GM20431 (cell line): ENCODE measurements around the gene UBE2N.

Experiments
- in situ Hi-C: fragments of 300-500 bp; cut with MseI, MboI; formaldehyde crosslinking; loops from one replicate; pipeline ENCODE4 v1.15.0; 2020; ENCODE audit warnings: low sequenced_read_pairs; ENCODE audit not compliant: unreplicated experiment

Gene UBE2N

DNA sequence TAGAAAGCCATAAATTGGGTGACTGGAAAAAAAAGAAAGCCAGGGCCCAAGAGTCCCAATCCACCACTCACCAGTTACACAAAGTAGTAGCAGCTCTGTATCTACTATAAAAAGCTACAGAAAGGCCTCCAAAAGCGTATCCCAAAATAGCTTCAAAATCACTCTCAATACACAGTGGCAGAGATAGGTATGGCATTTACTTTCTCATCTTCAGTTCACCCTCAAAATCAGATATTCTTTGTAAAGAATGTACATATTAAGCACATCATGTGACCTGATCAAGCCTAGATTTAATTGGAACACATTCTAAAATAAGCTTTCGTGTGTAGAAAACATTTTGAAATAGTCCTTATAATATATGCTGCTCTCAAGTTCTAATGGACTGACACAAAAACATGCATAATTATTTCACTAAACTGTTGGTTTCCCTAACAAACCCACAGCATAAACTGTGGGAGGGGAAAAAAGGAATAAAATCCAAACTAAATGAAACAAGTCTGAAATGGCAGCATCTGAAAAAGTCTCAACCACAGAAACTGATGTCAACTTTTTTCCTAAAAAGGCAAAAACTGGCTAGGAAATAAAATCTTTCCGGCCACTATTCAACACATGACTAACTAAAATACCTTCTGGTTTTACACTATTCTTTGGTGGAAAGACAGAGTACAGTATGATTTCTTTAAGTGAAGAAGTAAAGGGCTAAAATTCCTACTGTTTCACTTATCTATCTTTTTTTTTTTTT is 25.9 kb downstream of the UBE2N start:
- in situ Hi-C loops, result loop anchor here (25.0 kb wide), 1 partner anchor 629 kb away; no protein-coding TSS in a partner anchor

DNA sequence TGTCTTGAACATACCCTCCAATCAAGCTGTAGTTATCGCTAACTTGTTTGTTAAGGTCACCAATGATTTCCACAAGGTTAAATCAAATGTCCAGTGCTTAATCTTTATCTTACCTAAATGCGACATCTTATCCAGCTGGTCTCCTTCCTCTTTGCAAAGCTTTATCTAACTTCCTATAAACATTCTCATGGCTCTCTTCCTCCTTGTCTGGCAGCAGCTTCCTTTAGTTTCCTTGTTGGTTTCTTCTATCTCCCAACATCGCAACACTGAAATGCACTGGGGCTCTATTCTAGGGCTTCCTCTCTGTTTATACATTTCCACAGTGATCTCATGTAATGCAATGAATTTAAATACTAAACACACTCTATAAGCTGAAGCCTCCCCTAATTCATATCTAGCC is 28.7 kb downstream of the UBE2N start:
- in situ Hi-C loops, result loop anchor here (25.0 kb wide), 1 partner anchor 626 kb away; no protein-coding TSS in a partner anchor

DNA sequence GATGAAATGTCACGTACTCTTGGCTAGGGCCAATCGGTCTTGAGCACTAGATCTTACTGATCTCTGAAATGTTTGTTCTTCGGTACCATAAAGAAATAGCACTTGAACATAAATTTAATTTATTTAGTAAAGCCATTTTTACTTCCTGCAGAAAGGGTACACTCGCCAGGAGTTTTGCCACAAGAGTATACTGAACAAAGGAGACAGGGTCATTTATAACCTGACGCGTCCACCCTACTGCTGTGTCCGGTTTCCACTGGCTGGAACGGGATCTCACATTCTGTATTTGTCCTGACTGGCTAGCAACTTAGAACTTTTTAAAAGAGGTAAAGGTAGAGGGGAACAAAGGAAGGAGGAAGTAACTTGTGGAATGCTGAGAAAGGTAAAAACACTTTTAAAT is 29.4 kb downstream of the UBE2N start:
- in situ Hi-C loops, result loop anchor here (25.0 kb wide), 1 partner anchor 625 kb away; no protein-coding TSS in a partner anchor

DNA sequence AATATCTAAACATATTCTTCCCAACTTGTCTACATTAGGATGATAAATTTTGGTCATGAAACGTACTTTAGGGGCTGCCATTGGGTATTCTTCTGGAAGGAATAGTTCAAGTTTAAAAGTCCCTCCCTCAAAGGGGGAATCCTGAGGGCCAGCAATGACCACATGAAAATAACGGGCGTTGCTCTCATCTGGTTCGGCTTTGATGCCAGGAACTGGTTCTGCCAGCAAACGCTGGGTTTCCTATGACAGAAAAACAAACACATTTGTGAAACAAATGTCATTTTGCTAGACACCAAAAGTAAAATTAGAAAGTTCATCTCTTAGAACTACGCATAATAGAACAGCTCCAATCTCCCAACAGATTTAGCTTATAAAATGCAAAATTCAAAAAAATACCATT is 30.7 kb downstream of the UBE2N start:
- in situ Hi-C loops, result loop anchor here (25.0 kb wide), 1 partner anchor 624 kb away; no protein-coding TSS in a partner anchor

DNA sequence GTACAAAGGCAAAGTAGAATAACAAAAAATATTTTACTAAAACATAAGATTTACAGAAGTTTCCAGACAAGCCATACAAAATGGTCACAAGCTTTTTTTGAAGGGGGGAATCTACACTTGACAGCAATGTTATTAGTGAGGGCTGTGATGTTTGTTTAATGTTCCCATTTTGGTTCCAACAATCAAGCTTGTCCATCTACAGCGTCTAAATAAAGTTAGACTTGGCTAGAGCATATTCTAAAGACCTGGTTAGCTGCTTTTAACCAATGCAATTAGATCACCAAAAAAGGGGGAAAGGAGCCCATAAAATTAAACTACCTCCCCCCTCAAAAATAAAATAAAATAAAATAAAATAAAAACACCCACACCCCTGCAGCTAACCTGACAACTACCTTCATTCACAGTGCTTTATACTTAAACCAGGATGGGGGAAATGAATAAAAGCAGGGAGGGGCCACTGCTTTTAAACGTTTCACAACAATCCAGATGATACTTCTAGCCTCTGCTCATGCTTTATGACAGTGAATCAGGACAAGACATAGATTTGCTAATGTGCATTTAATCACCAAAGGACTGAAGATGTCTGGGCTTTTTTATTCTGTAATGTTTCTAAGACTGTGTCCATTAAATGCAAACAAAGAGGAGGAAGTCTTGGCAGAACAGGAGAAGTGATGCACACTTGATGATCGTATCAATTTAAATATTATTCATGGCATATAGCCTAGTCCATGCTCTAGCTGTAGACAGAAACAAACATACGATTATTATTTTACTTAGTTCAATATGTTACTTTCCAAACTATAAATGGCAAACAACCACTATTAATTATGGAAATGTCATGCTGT is 32.2 kb downstream of the UBE2N start:
- in situ Hi-C loops, result loop anchor here (25.0 kb wide), 1 partner anchor 622 kb away; no protein-coding TSS in a partner anchor

DNA sequence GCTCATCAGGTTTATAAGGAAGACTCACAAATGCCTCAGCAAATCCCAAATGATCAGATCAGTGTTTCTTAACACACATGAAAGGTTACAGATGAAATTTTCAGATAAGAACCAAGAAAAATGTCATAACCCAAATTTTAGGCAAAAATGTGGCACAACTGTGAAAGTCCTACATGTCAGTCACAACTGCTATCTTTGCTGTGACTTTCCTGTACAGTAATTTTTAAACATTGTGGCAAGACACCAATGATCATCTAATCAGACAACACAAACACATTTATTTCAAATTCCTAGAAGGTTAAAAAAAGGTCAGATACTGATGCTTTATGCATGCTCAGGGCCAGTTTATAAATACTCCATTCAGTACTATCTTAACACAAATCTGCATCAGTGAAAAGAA is 32.9 kb downstream of the UBE2N start:
- in situ Hi-C loops, result loop anchor here (25.0 kb wide), 1 partner anchor 622 kb away; no protein-coding TSS in a partner anchor

DNA sequence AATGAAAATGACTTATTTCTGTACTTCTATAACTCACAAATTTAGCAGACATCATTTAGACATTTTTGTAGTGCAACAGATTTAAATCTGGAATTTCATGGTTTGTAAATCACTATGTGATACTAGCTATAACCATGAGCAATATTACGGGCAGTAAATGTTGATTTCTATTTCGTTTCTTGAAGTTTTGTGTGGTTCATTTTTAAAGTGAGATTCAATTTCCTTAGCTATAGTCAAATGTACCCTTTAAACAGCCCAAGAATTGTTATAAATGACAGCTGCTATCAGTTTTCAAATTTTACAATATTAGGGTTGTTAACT is 33.8 kb downstream of the UBE2N start:
- in situ Hi-C loops, result loop anchor here (25.0 kb wide), 1 partner anchor 621 kb away; no protein-coding TSS in a partner anchor

DNA sequence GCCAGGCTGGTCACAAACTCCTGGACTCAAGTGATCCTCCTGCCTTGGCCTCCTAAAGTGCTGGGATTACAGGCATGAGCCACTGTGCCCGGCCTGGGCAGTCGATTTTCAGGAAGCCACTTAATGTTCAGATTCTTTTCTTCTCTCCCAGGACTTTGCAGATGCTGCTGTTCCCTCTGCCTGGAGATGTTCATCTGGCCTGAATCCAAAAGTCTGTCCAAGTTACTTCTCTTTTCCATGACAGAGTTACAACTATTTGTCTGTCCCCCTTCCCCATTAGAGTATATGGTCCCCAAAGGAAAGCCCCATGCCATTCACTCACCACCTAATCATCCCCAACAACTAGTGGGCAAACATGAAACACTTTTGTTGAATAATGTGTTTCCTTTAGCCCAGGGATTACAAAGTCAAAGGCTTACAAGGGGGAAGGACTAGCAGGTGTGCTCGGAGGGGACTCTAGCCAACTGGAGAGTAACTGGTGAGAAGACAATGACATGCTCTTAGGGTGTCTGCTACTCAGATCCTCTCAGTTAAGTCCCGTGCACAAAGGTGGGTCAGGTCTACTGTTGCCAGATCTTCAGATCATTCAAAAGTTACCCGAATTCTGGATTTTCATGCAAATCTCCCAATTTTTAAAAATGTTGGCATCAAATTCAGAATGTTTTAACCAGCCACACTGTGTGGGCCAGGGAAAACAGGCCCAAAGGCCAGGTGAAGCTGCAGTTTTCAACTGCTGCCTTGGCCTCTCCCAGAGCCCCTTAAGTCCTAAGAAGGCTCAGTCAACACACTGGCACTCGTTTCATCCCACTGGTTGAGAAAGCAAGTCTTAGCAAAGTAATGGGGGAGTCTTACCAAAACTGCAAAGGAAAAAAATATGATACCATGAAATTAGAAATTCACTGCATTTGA is 34.4 kb downstream of the UBE2N start:
- in situ Hi-C loops, result loop anchor here (25.0 kb wide), 1 partner anchor 620 kb away; no protein-coding TSS in a partner anchor

DNA sequence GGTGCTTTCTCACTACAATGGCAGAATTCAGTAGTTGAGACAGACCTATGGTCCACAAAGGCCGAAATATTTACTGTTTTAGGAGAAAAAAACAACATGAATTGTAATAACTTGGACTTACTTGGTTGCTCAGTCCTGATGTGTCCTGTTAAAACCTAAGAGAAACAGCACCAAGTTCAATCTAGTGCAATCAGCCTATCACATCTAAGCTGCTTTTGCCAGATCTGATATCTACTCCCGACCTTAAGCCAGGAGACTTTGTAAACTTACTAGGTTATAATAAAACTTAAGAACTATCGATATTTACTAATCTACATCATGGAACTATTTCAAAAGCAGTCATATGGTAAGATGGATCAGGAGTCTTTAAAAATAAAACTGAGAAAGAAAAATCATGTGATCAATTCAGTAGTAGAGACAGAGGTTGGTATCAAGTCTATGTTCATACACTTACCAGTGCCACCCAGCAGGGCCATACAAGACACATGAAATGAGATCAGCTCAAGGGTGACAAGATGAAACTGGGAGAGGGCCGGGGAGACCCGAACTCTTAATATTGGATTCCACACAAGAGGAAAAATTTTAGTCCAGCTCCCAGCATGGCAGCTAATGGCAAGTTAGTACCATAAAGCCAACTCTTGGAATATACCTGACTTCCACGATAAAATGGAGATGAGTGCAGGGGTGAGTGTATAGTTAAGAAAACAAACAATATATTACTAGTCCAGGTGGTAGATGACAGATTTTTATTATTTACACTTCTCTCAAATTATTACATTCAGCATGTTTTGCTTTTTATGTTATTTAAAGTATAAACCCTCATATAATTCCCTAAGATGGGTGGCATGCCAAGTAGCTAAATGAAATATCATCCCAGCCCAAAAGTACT is 36.5 kb downstream of the UBE2N start:
- in situ Hi-C loops, result loop anchor here (25.0 kb wide), 1 partner anchor 618 kb away; no protein-coding TSS in a partner anchor

DNA sequence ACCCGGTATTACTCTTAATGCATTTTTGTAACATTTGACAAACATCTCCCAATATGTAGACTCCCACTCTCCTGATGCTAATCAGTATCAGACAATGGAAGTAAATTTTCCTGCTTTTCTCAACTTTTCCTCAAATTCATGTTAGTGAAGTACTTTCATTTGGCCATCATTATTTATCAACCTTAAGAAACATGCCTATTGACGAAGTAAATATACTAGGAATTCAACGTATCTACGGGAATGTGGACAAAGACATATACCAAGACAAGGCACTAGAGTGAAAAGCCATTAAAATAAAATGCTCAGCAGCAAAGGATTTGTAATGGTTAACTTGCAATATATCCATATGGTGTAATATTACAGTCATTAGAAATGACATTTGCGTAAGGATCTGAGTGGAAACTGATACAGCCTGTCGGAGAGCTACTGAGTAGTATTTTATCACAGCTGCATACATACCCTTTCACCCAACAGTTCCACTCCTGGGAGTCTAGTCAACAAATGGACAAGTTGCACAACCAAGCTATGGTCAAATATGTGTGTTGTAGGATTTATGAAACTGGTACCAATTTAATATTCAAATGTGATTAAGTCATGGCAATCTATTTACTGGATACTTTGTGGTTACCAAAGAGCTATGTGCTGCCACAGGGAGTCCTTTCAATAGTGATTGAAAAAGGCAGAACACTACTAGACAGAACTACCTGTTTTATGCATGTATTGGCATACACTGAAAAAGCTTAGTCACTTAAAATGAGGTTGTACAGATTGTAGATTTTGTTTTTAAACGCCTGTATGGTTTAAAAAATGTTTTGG is 37.6 kb downstream of the UBE2N start:
- in situ Hi-C loops, result loop anchor here (25.0 kb wide), 1 partner anchor 617 kb away; no protein-coding TSS in a partner anchor

DNA sequence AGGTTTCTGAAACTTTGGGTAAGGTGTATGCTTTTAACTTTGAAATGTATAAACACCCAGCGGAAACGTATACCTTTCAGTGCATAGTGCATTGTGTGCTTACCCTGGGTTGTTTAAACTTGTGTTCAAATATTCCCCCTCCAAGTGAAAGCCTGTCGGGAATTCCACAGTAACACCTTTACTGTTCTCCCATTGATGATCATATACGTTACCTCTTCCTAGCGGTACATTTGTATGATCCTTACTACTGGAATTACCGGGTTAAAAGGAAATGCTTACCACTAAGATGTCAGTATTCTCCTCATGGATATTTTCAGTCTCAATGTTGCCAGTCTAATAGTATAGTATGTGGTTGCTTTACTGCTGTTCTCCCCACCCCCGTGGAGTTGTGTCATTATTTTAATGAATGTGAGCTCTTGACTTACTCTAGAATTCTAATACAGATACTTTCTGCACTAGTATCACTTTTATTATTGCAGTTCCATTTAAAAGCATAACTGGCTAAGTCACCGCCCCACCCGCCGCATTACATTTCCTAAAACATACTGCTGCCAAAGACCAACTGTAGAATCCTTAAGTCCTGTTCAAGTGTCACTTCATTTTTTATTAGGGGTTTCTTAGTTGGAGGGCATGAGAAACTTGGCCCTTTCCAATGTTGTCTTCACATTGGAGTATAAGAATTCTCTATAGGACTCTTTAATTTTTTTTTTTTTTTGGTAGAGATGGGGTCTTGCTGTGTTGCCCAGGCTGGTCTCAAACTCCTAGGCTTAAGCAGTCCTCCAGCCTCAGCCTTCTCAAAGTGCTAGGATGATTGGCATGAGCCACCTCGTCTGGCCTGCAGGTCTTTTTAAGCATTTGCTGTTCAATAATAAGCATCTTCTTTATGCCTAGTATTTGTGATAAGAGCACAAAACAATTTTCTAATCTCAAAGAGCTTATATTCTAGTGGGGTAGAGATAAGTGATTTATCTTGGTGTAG is 39.1 kb downstream of the UBE2N start:
- in situ Hi-C loops, result loop anchor here (25.0 kb wide), 1 partner anchor 615 kb away; no protein-coding TSS in a partner anchor

DNA sequence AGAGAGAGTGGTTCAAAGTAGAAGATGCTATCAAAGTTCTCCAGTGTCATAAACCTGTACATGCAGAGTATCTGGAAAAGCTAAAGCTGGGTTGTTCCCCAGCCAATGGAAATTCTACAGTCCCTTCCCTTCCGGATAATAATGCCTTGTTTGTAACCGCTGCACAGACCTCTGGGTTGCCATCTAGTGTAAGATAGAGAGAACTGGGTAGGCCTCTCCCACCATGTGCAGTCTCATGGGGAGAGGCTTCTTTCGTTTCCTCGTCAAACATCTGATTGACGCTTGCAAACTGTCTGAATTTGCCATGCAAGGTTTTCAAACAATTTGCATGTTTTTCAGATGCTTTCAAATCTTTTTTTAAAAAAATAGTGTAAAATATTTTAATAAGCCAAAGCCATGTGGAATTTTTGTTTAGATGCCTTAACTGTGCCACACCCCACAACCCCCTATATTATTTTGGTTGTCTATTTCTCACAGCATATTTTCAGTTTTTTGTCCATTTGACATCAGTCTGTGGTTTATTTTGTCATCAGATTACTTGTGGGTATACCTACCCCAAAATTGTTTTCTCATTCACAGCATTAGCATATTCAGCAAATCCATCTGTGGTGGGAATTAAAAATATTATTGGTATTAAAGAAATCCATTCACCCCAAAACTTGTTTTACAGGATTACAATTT is 42.4 kb downstream of the UBE2N start:
- in situ Hi-C loops, result loop anchor here (25.0 kb wide), 1 partner anchor 362 kb away; no protein-coding TSS in a partner anchor

DNA sequence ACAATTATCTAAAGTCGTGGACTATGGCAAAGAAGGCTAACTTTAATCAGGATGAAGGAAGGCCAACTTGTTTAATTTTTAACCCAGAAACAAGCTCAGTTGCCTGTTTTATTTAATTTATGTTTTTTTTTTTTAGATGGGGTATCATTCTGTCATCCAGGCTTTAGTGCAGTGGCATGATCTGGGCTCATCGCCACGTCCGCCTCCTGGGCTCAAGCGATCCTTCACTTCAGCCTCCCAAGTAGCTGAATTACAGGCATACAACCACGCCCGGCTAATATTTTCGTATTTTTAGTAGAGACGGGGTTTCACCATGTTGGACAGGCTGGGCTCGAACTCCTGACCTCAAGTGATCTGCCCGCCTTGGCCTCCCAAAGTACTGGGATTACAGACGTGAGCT is 44.3 kb downstream of the UBE2N start:
- in situ Hi-C loops, result loop anchor here (25.0 kb wide), 1 partner anchor 360 kb away; no protein-coding TSS in a partner anchor

DNA sequence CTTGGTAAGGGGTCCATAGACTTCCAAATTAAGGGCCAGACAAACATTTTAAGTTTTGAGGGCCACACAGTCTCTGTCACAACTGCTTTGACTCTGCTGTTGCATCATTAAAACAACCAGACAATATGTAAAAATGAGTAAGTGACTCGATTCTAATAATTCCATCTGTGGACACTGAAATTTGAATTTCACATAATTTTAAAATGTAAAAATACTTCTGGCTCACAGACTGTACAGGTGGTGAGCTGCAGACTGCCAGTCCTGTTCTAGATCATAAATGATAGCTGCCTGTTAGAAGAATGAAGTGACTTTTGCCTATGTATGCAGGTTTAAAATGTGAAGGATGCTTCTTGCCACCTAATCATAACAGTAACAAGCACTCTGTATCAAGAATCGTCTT is 48.3 kb downstream of the UBE2N start:
- in situ Hi-C loops, result loop anchor here (25.0 kb wide), 1 partner anchor 356 kb away; no protein-coding TSS in a partner anchor

DNA sequence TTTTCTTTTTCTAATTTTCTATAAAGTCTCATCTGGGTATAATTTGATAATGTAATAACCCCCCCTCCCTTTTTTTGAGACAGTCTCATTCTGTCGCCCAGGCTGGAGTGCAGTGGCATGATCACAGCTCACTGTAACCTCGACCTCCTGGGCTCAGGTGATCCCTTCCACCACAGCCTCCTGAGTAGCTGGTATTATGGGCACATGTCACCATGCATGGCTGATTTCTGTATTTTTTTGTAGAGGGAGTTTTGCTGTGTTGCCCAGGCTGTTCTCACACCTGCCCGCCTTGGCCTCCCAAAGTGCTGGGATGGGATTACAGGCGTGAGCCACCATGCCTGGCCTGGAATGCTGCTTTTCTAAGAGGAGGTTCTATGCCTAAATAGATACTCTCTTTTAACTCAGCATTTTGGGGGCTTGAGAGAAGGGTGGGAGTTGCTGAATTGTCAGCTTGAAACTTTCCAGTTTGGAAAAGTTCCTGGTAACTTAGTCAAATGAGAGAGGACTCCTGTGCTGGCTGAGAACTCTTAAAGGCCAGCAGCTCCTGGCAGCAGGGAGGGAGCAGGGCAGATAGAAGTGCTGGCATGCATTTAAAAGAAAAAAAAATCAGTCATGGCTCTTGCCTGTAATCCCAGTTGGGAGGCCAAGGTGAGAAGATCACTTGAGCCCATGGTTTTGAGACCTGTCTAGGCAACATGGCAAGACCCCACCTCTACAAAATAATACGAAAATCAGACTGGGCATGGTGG is 51.0 kb downstream of the UBE2N start:
- in situ Hi-C loops, result loop anchor here (25.0 kb wide), 1 partner anchor 353 kb away; no protein-coding TSS in a partner anchor
